DMS53 (cell line): Measurements from ENCODE around the gene ADORA1.

Experiments
- DNase-seq: peaks from one replicate; lab custom pipeline; 2025; lab: John Stamatoyannopoulos, UW

ADORA1 gene

DNA sequence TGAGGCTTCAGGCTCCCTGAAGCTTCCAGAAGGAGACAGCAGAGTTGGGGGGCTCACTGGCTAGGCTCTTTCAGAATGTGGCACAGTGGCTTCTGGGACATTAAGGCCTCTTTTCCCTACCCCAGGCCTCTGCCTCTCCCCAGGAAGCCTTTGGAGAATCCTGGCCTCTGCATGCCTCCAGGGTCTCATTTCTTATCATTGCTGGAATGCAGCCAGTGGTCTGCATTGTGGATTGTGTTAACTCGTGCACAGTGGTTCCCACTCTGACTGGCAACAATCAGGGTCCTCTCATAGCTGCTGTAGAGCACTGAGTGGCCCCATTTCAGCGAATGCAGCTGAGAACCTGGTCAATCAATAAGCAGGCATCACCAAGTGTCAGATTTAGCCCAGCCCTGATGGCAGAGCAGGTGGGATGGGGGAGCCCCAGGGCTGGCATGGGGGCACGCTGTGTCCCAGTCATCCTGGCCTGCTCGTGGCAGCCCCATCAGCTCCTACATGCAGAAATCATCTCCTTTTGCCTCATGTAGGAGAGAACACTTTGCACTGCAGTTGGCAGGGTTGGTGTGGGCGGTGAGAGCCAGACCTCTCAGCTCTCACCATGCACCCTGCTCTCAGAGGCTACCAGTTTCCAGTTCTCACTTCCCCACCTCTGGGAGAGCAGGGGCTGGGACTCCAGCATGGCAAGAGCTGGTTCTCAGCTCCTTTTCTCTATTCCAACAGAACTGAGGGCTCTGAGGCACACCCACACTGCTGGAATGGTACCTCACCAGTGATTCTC is 13.4 kb downstream of the ADORA1 start:
- no peak for DNase-seq

- DNase-seq = no peak
These were observed 14.6 kb downstream of the ADORA1 start for GRCh38 chr1:203142124-203142523.

DNA sequence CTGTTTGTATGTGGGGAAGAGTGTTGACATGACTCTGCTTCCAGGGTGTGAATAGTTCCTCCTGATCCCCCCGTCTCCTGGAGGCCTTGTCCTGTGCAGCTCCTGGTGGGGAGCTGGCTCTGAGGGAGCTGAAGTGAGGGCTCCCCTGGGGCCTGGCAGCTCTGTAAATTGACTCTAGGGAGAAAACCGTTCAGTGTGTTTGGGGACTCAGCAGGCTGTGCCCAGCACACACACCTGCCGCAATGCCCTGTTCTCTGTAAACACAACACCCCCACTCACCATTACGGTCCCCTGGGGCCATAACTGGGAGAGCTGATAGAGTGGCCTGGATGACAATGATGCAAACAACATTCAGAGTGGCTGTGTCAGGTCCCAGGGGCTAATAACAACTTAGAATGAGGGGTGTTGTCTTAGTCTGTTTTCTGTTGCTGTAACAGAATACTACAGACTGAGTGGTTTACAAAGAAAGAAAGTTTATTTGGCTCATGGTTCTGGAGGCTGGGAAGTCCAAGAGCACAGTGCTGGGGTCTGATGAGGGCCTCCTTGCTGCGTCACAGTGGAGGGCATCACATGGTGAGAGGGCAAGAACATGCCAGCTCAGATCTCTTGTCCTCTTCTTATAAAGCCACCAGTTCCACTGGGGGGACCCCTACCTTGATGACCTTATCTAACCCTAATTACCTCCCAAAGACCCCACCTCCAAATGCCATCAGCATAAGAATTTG is 15.3 kb downstream of the ADORA1 start:
- peak; percentile 23 for DNase-seq

DNA sequence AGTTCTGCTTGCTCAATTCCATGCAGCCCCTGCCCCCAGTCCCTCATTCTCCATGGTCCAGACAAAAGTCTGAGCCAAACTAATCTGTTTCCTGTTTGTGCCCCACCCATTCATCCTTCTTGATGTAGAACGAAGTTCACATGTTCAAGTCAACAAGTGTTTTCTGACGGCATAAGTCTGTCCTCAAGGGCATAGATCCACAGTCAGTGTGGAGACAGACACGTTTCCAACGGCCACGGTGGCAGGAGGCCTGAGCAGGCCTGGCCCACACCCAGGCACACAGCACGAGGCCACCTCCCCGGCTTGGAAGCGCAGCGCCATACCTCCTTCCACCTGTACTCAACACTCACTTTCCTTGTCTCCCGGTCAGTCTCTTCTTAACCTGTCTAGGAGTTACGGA is 16.1 kb downstream of the ADORA1 start:
- no peak for DNase-seq

DNA sequence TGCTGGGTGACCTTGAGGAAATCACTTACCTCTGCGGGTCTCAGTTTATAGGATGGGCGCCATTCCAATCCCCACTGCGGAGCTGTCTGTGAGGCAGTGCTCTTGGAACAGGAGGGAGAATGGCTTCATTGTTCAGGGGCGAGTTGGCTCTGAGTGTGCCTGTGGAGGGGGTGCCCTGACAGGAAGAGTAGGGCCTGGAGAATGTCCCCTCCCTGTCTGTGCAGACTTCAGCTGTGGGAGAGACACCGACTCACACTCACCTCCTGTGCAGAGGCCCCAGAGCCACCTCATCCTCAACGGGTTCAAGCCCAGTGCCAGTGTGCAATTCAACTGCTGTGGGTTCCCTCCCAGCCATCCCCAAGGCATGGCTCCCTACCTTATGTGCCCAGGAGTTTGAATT is 17.1 kb downstream of the ADORA1 start:
- DNase-seq = no peak

DNA sequence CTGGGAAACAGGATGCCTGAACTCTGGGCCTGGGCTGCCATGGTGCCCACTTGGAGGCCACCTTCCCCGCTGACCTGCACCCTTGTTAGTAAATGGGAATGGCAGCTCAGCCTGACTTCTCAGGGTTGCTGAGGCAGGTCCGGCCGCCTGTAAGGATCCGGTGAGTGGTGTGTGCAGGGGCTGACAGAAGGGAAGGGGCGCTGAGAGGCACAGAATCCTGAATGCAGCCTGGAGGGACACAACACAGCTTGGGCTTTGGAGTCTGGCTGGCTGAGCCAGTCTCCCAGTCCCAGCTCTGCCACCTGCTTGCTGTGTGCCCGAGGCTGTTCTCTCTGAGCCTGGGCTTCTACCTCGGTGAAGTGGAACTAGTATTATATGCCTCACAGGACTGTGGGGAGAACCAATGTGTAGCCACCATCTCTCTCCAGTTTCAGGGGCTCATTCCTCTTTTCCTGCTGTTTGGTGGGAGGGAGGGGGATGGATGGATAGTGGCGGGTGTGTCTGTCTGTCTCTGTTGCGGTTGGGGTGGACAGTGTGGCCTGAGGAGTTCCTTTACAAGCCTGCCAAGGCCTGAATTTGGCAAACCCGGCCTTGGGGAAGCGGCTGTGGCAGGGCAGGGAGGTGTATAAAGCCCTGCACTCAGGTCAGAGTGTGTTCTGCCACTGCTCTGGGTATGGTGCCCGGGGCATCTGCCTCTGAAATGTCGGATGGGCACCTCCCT is 18.0 kb downstream of the ADORA1 start:
- no peak for DNase-seq

DNA sequence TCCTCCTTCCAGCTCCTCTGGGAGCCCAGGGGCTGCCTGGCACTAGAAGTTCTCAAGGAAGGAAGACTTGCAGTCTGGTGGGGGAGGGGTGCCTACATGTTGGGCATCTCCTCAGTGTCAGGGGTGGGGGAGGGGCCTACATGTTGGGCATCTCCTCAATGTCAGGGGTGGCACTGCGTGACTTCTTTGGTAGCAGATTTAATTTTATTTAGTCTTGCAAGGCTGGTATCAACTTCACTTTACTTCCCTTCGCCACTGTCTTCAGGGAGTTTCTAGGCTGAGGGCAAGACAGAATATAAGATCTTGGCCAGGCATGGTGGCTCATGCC is 18.5 kb downstream of the ADORA1 start:
- DNase-seq = no peak

DNA sequence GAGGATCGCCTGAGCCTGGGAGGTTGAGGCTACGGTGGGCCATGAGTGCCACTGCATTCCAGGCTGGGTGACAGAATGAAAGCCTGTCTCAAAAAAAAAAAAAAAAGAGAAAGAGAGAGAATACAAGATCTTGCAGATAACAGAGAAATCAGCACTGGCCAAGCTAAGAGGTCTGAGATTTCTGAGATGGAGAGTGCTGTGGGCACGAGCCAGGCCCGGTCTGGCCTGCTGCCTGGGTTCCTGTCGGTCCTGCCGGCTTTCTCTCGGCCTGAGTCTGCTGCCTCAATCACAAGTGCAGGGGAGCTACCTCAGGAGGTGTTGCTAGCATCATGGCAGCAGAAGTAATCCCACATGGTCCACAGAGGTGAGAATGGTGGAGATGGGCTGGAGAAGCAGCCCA is 19.0 kb downstream of the ADORA1 start:
- no peak for DNase-seq

GRCh38 chr1:203147376-203147775 is 19.9 kb downstream of the ADORA1 start:
- no peak for DNase-seq

- peak; percentile 72 for DNase-seq
These were observed 20.6 kb downstream of the ADORA1 start for GRCh38 chr1:203148127-203148526.

DNA sequence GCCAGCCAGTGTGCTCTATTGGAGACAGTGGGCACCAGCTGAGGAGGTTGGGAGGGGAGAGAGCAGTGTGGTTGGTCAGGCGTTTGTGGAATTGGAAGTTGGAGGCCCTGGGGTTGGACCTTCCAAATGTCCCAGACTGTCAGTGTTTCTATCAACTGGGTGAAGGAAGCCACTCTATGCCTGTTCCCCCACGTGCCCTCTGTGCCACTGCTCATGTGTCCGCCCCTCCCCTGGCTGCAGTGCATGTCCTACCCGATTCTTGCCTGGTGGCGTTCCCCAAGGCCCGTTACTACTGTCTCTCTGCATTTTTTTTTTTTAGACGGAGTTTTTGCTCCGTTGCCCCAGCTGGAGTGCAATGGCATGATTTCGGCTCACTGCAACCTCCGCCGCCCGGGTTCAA is 21.1 kb downstream of the ADORA1 start:
- DNase-seq = no peak

- no peak for DNase-seq
These were observed 21.8 kb downstream of the ADORA1 start for GRCh38 chr1:203149188-203149840.

- DNase-seq = no peak
These were observed 23.2 kb downstream of the ADORA1 start for GRCh38 chr1:203150511-203151297.

DNA sequence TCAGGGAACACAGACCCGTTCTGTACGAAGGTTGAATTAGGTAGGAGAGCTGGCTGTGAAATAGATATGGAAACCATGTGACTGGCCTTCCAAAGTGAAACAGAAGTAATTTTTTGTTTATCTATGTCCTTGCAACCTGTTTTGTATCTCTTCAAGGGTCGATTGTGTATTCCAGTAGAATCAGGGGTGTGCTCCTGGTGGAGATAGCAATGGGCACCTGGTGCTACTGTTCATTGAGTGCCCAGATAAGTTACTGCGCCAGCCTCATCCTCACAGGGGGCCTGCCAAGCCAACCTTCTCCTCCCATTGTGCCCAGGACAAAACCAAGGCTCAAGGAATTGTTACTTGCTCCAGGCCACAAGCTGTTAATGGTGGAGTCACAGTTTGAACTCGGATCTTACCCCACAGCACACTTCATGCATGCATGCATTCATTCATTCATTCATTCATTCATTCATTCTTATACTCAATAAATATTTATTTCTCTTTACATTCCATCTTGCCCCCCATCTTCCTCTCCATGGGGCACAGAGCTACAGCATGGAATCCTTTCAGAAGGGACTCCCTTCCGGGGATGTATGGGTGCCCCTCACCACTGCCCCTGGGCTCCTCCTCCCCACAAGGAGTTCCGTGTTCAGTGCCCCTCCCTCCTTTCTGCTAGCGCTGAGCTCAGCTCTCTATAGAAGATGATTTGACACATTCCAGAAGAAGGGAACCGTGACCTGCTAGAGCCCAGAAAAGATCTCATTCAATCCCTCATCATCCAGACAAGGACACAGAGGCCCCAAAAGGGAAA is 24.0 kb downstream of the ADORA1 start:
- peak; percentile 33 for DNase-seq

- peak; percentile 74 for DNase-seq
These were observed 24.9 kb downstream of the ADORA1 start for GRCh38 chr1:203152158-203153034.

DNA sequence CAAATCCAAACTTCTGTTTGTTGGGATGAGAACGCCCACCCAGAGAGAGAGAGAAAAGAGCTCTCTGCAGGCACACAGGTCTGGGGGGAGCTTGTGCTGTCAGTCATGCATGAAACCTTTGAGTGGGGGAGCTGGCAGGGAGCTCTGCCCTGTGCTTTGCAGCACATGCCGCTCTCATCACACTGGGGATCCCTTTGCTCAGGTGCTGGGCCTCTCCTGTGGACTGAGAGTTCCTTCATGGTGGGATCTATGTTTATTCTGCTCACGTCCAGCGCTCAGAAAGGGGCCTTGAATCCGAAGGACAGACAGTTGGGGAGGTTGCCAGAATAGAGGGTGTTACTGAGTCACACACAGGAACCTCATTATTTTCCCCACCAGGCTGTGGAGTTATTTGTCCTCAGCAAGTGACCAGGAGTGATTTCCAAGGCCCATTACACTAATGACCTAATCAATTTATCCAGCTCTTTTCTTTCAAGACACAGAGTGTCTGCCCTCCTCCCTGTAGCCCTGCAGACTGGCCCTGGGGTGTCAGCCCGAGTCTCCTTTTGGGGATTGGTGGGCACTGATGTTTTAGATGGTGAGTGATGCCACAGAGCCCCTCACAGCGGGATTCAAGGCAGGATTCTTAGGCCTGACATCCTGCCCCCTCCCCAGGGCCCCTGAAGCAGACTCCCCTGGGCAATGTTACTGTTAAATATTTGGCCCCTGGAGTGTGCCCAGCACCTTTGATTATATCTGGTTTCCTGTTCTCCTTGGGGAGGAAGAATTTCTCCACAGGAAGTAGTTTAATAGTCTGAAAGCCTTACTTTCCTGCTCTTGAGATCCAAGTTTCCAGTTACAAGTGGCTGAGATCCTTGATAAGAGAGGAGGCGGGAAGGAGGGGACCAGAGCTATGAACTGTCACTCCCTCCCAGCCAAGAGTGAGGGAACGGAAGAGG is 25.8 kb downstream of the ADORA1 start:
- no peak for DNase-seq

- DNase-seq = no peak
These were observed 26.7 kb downstream of the ADORA1 start for GRCh38 chr1:203153989-203154821.

DNA sequence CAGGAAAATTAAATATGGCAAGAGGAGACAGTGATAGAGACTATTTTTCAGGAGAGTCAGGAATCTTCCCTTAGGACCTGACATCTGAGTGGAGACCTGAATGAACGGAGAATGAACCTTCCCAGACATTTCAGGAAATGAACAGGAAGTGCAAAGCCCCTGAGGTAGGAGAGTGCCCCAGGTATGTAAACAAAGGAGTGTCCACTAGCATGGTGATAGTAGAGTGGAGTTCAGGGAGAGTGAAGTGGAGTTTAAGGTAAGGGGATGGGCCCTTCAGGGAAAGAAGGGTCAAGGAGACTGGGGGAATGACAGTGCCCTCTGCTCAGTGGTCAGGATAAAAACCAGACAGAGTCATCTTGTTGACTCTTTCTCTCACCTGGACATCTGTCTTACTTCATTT is 28.8 kb downstream of the ADORA1 start:
- no peak for DNase-seq
